ENCODE measurements around the gene CNTLN.
"Not testable (repeated sequence)": the region's sequence is repeated elsewhere in the genome, so short reads cannot be mapped to it uniquely, and the experiment has no call there.

The CNTLN gene

DNA sequence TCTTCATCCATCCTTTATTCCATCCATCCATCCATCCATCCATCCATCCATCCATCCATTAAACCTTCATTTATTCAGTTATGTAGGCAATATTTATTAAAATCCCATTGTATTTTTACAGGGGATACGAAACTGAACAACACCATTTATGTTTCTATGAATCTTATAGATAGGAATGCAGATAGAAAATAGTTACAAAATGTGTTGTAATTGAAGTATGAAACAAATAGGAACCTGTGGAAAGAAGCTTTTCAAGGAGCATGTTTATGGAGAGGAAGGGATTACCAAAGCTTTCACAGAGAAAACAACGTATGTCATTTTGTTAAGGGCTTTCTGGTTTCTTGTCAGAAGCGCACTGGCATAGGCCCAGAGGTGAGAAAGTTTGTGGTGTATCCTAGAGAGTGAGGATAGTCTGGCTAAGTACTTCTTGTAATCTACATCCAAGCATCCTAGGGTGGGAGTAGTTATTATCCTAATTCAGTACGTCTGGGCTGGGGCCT, 184.0 kb downstream of the CNTLN start:
- DNase-seq (ENCODE audit: low read depth), result no peak

- no peak for DNase-seq (ENCODE audit: low read depth)
Measured at GRCh38 chr9:17319864-17320263, 185.0 kb downstream of the CNTLN start.

DNA sequence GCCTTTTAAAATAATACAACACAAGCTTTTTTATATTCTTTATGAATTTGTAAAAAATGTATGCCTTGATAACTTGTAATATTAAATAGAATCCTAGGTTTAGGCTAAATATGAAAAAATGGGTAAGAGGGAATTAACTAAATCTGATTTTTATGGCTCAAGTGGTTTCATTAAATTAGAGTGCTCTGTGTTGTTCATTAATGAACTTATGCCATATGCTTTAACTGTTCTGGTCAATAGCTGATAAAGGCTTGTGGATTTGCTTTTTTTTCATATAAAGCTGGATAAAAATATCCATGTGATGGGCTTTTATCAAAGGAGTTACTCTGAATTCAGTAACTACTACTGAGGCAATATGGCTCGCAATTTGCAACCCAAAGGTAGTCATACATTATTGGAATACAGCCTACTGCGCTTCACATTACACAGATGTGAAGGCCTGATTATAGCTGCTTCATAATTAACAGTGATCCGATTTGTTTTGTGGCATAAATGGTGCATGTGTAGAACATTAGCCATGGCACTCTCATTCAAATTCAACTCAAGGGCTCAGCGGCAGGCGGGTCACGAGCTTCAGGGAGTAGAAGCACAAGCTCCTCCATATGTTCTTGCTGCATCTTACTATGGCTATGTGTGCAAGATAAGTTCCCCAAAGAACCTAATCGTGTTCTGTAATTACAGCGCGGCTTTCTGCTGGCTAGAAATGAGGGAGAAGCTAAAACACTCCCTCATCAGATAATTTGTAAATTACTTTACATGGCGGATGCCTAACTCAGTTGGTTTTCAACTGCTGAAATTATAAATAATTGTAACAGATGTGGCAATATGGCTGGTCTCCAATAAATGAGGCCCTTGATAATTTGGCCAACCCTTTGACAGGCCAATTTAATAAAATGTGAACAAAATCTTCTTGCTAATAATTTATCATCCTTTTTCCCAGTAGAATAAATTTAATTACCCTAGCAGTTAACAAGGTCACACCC, 188.3 kb downstream of the CNTLN start:
- no peak for DNase-seq (ENCODE audit: low read depth)

- no peak for DNase-seq (ENCODE audit: low read depth)
Measured at GRCh38 chr9:17328331-17328730, 193.5 kb downstream of the CNTLN start.

DNA sequence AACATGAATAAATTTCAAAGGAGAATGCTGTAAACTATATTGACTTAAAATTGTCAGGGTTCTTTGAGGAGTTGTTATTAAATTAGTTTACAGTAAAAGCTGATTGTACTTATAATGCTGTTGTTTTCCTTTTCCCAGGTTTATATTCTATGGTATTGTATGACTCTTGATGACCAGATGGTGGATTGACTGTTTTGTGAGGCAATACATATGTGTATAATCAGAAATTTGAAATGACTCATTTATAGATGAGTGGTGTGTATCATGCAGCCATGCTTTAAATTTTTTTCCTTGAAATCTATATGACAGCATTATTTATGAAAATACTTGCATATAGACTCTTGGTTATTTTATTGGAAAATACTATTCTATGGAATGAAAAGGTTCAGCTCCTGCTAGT, 195.3 kb downstream of the CNTLN start:
- DNase-seq (ENCODE audit: low read depth), result no peak

DNA sequence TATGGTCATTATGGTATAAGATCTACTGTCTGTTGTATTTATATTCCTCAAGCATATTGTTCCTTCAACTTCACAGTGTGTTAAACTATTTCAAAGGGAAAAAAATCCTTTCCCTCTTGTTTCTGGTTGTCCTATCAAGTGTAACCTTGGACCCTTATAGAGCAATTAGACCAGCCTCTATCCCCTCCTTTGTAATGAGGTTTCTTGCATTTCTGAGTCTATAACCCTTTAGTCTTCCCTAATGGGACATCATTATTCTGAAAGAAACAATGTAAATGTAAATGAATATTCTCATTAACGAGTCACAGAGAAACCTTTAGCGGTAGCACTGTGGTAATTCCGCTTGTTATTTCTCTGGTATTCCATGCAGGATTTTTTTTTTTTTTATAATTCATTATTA, 197.3 kb downstream of the CNTLN start:
- DNase-seq (ENCODE audit: low read depth), result no peak

- DNase-seq (ENCODE audit: low read depth), result no peak
Measured at GRCh38 chr9:17339156-17339555, 204.3 kb downstream of the CNTLN start.

DNA sequence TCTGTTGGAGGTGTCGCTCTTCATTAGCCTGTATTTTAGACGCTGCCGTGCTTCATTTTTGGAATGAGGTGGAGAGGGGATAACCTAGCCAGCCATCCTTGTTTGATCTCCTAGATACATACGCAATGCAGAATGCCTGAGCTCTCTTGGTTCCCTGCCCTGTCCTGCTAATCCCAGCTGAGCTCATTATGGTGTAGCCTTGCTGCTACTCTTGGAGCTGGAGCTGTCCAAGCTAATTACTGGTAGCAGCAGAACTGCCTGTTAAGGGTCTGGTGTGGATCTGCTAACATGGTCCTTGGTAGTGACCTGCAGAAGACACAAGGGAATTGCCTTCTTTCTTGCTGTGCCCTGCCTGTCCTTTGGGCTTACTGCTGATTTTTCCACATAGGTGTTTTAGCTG, 207.9 kb downstream of the CNTLN start:
- DNase-seq (ENCODE audit: low read depth), result no peak

GRCh38 chr9:17349831-17350230, 215.0 kb downstream of the CNTLN start:
- DNase-seq (ENCODE audit: low read depth), result no peak

DNA sequence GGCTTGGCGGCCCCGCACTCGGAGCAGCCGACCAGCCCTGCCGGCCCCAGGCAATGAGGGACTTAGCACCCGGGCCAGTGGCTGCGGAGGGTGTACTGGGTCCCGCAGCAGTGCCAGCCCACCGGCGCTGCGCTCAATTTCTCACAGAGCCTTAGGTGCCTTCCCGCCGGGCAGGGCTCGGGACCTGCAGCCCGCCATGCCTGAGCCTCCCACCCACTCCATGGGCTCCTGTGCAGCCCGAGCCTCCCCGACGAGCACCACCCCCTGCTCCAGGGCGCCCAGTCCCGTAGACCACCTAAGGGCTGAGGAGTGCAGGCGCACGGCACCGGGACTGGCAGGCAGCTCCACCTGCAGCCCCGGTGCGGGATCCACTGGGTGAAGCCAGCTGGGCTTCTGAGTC, 219.2 kb downstream of the CNTLN start:
- not testable (repeated sequence) for DNase-seq (ENCODE audit: low read depth)

DNA sequence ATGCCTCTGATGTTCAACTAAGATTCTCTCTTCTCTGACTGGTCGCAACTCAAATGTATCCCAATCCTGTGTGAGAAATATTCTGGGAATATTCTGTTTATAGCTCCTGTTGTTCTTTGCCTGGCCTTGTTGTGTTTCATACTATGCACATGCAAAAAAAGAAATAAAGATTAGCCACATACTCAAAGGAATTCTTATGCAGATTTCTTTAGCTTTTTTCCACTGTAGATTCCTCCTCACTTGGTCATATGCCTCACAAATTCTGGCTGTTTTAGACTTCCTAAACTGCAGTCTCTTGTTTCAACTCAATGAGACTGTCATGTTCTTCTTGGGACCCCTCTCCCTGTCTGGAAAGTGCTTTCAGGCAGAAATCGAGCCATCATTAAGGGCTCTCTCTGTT, 226.5 kb downstream of the CNTLN start:
- DNase-seq (ENCODE audit: low read depth), result no peak

- DNase-seq (ENCODE audit: low read depth), result no peak
Measured at GRCh38 chr9:17367035-17367434, 232.2 kb downstream of the CNTLN start.

- no peak for DNase-seq (ENCODE audit: low read depth)
Measured at GRCh38 chr9:17380126-17380861, 245.5 kb downstream of the CNTLN start.

DNA sequence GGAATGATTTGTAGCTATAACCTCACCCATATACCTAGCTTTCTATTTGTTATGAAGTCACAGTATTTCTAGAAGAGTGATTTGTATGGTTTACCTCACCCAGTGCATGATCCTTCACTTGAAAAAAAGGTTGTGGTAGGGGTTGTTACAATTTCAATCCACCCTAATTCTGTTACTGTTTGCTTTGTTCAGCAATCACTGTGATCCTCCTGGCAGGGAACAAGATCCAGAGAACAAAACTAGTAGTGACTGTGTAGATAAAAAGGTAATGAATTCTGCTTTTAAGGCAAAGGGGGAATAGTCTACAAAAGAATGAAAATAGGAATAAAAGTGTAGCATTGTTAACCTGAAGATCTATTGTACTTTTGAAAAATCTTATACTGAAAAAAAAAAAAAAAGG, 252.7 kb downstream of the CNTLN start:
- DNase-seq (ENCODE audit: low read depth), result no peak

DNA sequence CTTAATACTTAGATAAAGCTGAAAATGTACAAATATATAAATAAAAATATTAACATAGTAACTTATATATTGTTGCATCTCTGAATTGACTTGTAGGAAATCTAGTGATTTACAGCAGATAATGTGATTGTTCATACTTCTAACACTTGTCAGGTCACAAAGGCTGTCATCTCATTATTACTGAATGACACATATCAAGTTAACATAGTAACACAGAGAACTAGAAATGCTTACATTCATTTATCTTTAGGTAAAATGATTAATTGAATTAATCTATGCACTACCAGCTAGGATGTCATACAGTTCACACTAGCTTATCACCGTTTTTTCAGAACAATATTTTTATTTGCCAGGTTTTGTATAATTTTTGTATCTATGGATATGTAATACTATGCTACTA, 254.2 kb downstream of the CNTLN start:
- no peak for DNase-seq (ENCODE audit: low read depth)

DNA sequence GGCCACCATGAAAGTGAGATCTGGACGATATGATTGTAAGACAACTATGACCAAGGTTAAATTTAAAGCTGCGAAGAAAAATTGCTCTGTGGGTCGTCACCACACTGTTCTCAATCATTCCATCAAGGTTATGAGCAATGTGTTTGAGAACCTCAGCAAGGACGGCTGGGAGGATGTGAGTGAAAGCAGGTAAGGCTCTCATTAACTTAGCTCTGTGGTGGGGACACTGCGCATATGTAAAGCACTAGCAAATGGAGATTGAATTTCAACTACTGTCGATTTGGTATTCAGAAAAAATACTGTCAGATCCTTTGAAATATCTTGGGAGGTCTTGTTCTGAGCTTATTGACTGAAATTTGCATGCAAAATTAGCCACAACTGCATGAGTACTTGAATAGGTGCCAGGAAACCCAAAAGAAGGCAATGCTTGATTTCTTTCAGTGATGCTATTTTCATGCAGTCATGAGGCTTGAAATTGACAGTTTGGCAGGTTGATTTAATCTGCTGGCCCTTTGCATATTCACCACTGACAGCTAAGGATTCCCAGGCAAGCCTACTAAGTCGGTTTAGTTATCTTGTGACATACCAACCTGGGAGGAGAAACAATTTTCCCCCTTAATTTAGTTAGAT, 260.2 kb downstream of the CNTLN start:
- no peak for DNase-seq (ENCODE audit: low read depth)

DNA sequence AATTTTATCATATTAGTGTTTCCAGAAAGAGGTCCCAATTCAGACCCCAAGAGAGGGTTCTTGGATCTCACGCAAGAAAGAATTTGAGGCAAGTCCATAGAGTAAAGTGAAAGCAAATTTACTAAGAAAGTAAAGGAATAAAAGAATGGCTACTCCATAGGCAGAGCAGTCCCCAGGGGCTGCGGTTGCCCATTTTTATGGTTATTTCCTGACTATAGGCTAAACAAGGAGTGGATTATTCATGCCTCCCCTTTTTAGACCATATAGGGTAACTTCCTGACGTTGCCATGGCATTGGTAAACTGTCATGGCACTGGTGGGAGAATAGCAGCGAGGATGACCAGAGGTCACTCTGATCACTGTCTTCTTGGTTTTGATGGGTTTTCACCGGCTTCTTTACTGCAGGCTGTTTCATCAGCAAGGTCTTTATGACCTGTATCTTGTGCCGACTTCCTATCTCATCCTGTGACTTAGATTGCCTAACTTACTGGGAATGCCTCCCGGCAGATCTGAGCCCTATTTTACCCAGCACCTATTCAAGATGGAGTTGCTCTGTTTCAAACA, 262.4 kb downstream of the CNTLN start:
- not testable (repeated sequence) for DNase-seq (ENCODE audit: low read depth)

DNA sequence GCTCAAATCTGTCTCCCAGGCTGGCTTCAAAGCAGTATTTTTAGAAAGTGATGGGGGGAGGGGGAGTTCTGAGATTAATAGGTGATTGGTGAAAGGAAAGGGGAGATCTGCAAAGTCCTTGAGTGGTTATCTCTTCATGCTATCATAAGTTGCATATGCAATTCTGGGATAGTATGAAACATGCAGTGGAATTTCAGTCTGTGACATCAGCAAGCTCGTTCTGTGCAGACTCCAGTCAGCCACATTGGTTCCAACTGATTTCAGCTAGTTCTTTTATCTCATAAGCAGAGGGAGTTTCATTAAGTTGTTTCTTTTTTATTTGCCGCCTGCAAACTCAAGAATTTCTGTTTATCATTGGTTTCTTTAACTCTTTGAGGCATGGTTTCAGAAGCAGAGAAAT, 263.5 kb downstream of the CNTLN start:
- DNase-seq (ENCODE audit: low read depth), result no peak

DNA sequence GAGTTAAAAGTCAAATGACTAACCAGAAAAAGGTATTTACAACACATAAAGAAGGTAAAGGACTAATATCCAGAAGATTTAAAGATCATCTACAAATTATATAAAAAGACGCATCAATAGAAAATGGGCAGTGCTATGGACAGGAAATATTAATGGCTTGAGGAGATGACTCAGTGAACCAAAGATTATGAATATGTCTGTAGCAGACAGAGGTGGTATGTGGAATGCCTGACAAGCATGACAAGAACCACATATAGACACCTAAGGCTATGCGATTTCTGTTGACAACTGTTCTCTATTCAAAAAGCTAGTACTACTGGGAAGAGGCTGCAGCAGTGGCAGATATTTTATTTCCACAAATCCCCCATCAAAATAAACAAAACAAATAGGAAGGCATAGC, 267.0 kb downstream of the CNTLN start:
- DNase-seq (ENCODE audit: low read depth), result no peak

DNA sequence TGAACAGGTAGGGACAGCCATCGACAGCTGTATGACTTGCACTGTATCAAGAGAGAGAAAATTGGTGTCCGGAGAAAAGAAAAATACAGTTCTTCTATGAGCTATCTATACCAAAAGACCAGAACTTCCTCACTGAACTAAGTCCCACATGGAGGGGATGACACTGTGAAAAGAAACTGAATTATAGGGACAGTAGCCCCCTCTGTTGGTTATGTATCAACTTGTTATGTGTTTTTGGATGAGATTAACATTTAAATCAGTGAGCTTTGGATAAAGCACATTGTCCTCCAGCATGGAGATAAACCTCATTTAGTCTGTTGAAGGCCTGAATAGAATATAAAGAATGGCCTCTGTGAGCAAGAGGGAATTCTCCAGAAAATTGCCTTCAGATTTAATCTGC, 267.5 kb downstream of the CNTLN start:
- DNase-seq (ENCODE audit: low read depth), result no peak

DNA sequence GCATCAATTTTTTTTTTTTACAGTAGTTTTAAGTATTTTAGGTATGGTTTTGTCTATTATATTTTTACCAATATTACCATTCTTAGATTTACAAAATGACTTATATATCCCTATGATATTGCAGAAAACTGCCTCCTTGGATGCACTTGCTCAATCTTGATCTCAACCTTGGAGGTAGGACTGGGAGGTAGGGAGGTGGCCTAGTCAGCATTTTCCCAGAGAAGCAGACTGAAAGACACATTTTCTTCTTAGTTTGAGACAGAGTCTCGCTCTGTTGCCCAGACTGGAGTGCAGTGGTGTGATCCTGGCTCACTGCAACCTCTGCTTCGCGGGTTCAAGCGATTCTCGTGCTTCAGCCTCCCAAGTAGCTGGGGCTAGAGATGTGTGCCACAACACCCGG, 268.7 kb downstream of the CNTLN start:
- DNase-seq (ENCODE audit: low read depth), result no peak

DNA sequence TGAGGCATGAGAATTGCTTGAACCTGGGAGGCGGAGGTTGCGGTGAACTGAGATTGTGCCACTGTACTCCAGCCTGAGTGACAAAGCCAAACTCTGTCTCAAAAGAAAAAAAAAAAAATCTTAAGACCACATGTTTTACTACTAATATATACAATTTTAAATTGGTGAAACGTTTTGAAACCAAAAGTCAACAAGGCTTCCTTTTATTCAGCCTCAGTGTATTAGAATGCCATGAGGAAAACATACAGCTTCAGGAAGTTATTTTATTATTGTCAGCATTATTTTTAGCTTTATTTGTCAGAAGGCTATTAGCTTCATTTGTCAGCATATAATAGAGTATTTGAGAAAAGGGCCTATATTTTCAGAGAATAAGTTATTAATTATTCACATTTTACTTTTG, 280.1 kb downstream of the CNTLN start:
- no peak for DNase-seq (ENCODE audit: low read depth)
